H1 (cell line): ENCODE data around the gene ANAPC16.

Experiments
- CBX5 ChIP-seq: fragments of 300-800, 300-1000 bp; sonication (generic); IDR thresholded peaks from 2 replicates; pipeline ENCODE4 v1.7.1; 2016; ENCODE audit warnings: antibody characterized with exemption, low read length, low read depth
- FOSL1 ChIP-seq: IDR thresholded peaks from 2 replicates; pipeline ENCODE4 v1.6.1; 2011; ENCODE audit warnings: mild to moderate bottlenecking, low read depth, low read length, moderate library complexity; ENCODE audit not compliant: insufficient read depth
- GTF2F1 ChIP-seq: IDR thresholded peaks from 2 replicates; pipeline ENCODE4 v1.6.1; 2012; ENCODE audit warnings: low read depth, low read length, improper control_type of control experiment, borderline replicate concordance
- MAFK ChIP-seq: IDR thresholded peaks from 2 replicates; pipeline ENCODE4 v1.6.1; 2012; ENCODE audit warnings: low read depth, mild to moderate bottlenecking, improper control_type of control experiment, low read length
- POLR2AphosphoS5 ChIP-seq: IDR thresholded peaks from 2 replicates; pipeline ENCODE4 v1.6.1; 2011; ENCODE audit warnings: low read depth, low read length
- RNF2 ChIP-seq: fragments of 200-900, 300-1000 bp; sonication (generic); IDR thresholded peaks from 2 replicates; pipeline ENCODE4 v1.7.1; 2016; ENCODE audit warnings: borderline replicate concordance, low read depth, mild to moderate bottlenecking, antibody characterized with exemption, low read length; ENCODE audit not compliant: poor library complexity, severe bottlenecking; ENCODE audit errors: missing control alignments
- SIN3A ChIP-seq, 2 experiments: IDR thresholded peaks in 1 of 2; conservative IDR thresholded peaks in 1 of 2; 2 replicates each; pipeline ENCODE4 v1.6.1; 2011 to 2012; ENCODE audit warnings: low read length in 2 of 2, improper control_type of control experiment in 1 of 2, low read depth in 1 of 2, mild to moderate bottlenecking in 1 of 2
- TF ChIP-seq, protein P1 (sequence below), 3 experiments: IDR thresholded peaks; 1 replicate in 2 of 3; 2 replicates in 1 of 3; pipeline versions ENCODE4 v1.5.1 to v1.6.1; 2011; ENCODE audit warnings: low read length in 3 of 3, mild to moderate bottlenecking in 3 of 3, inconsistent platforms in 2 of 3, low read depth in 1 of 3, moderate library complexity in 1 of 3; ENCODE audit not compliant: insufficient read depth in 1 of 3; ENCODE audit errors: control extremely low read depth in 1 of 3
- TF ChIP-seq, protein P2 (sequence below): IDR thresholded peaks from 2 replicates; pipeline ENCODE4 v1.6.1; 2012; ENCODE audit warnings: low read length, inconsistent platforms

DNA sequence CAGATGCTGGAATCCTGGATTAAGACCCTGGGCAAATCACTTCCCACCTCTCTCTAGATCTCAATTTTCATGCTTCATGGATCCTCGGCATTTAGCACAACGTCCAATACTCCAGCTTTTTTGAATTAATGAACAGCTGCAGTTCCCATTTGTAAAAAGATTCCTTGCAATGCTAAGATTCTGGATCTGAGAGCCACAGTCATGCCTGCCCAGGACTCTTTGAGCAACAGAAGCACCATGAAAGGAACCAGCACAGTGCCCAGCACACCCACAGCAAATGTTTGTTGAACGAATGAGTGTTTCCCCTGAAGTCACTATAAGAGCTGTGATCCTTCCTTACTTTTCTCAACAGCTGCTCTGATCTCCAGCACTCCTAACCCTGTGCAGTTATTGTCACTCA is 37.2 kb downstream of the ANAPC16 start:
- TF ChIP-seq, protein P1, sequence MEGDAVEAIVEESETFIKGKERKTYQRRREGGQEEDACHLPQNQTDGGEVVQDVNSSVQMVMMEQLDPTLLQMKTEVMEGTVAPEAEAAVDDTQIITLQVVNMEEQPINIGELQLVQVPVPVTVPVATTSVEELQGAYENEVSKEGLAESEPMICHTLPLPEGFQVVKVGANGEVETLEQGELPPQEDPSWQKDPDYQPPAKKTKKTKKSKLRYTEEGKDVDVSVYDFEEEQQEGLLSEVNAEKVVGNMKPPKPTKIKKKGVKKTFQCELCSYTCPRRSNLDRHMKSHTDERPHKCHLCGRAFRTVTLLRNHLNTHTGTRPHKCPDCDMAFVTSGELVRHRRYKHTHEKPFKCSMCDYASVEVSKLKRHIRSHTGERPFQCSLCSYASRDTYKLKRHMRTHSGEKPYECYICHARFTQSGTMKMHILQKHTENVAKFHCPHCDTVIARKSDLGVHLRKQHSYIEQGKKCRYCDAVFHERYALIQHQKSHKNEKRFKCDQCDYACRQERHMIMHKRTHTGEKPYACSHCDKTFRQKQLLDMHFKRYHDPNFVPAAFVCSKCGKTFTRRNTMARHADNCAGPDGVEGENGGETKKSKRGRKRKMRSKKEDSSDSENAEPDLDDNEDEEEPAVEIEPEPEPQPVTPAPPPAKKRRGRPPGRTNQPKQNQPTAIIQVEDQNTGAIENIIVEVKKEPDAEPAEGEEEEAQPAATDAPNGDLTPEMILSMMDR (IDR thresholded peaks at IDR 0.05; ENCODE audit: control extremely low read depth in 1 of 3, insufficient read depth in 1 of 3, low read depth in 1 of 3, low read length in 3 of 3), result no peak
- TF ChIP-seq RNF2, result no peak
- TF ChIP-seq FOSL1, result no peak
- no peak for TF ChIP-seq GTF2F1
- no peak for TF ChIP-seq MAFK
- no peak for TF ChIP-seq SIN3A (conservative IDR thresholded peaks at IDR 0.05 in 1 of 2, IDR thresholded peaks at IDR 0.05 in 1 of 2; ENCODE audit: low read depth in 1 of 2, low read length in 2 of 2)
- TF ChIP-seq CBX5, result no peak
- TF ChIP-seq POLR2AphosphoS5, result no peak
- TF ChIP-seq, protein P2, sequence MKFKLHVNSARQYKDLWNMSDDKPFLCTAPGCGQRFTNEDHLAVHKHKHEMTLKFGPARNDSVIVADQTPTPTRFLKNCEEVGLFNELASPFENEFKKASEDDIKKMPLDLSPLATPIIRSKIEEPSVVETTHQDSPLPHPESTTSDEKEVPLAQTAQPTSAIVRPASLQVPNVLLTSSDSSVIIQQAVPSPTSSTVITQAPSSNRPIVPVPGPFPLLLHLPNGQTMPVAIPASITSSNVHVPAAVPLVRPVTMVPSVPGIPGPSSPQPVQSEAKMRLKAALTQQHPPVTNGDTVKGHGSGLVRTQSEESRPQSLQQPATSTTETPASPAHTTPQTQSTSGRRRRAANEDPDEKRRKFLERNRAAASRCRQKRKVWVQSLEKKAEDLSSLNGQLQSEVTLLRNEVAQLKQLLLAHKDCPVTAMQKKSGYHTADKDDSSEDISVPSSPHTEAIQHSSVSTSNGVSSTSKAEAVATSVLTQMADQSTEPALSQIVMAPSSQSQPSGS, result no peak
